ENCODE measurements around the gene ARHGAP42.

The ARHGAP42 gene

DNA sequence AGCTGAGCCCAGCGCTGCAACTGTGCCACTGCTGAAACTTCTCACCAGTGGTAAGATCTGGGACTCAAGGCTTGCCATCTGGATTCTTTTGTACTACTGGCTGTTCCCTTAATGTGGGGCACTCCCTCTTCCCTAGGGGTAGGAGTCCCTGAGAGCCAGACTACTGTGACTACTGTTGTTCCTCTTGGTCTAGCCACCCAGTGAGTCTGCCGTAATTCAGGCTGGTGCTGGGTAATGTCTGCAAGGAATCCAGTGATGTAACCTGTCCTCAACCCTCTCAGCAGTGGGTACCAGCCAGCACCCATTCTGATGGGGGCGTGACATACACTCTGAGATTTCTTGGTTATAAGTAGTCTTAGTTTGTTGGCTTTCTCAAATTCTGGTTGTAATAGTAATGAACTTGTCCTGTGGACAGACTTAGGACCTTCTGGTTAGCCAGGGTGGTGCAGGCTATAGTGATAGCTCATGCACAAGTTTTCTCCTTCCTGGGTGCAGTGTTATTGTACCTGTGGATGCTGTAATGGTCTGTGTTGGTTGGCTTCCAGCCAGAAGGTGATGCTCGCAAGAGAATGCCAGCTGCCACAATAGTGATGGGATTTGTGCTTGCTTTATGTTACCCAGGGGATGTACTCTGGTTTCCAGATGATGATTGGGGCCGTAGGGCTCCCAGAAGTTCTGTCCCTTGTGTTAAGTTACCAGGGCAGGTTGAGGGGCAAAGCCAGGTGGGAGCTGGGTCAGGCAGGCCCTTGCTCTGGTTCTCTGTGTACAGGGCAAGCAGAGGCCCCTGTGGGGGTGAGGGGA is 65.5 kb downstream of the ARHGAP42 start:
- no peak for DNase-seq (ENCODE audit: low read depth)
- no peak for TF ChIP-seq CTCF (IDR thresholded peaks at IDR 0.05; ENCODE audit: control insufficient read depth, insufficient read depth, low read depth, low read length, missing control alignments)
- no peak overlapping the region for H3K4me3 ChIP-seq (ENCODE audit: control insufficient read depth, low read depth, low read length)

DNA sequence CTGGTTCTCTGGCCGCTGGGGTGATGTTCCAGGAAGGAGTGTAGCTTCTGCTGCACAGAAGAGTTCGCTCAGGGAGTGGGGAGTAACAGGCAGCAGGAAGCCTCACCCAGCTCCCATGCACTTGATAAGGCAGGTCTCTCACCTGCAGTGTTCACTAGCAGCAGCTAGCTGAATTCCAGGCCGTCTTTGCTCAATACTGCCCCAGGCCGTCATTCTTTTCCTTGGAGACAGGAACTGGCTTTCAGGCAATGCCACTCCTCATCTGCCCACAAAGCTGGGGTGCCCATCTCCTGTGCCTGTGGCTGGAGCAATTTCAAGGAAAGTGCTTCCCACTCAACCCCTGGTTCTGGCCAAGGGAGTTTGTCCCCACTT is 66.1 kb downstream of the ARHGAP42 start:
- TF ChIP-seq CTCF (IDR thresholded peaks at IDR 0.05; ENCODE audit: control insufficient read depth, insufficient read depth, low read depth, low read length, missing control alignments): no peak
- H3K4me3 ChIP-seq (ENCODE audit: control insufficient read depth, low read depth, low read length): no peak overlapping the region
- no peak for DNase-seq (ENCODE audit: low read depth)

GRCh38 chr11:100753571-100753970 is 66.5 kb downstream of the ARHGAP42 start:
- TF ChIP-seq CTCF (IDR thresholded peaks at IDR 0.05; ENCODE audit: control insufficient read depth, insufficient read depth, low read depth, low read length, missing control alignments): no peak

DNA sequence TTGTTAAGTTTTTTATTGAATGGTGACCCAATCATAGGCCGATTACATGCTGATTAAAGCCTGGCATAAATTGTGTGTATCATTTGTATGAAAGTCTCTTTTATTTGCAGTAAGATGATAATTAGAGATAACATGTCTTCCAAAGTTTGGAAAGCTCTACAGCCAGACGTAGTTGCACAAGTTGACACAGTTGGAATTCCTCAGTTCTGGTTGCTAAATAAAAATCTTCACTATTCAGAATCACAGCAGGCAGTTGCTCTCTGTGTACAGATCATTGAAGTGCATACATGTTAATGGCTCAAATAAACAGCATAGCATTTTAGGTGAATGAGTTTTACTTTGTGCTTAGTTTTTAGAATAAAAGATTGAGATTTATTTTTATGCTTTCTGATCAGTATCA is 69.5 kb downstream of the ARHGAP42 start:
- TF ChIP-seq CTCF (IDR thresholded peaks at IDR 0.05; ENCODE audit: control insufficient read depth, insufficient read depth, low read depth, low read length, missing control alignments): no peak
- H3K4me3 ChIP-seq (ENCODE audit: control insufficient read depth, low read depth, low read length): no peak overlapping the region
- DNase-seq (ENCODE audit: low read depth): no peak

More at GRCh38 chr11:100753571-100753970, 66.5 kb downstream of the ARHGAP42 start:
- DNase-seq (ENCODE audit: low read depth): no peak
- no peak overlapping the region for H3K4me3 ChIP-seq (ENCODE audit: control insufficient read depth, low read depth, low read length)

GRCh38 chr11:100757646-100758045 is 70.6 kb downstream of the ARHGAP42 start:
- no peak overlapping the region for H3K4me3 ChIP-seq (ENCODE audit: control insufficient read depth, low read depth, low read length)
- no peak for DNase-seq (ENCODE audit: low read depth)
- no peak for TF ChIP-seq CTCF (IDR thresholded peaks at IDR 0.05; ENCODE audit: control insufficient read depth, insufficient read depth, low read depth, low read length, missing control alignments)

- DNase-seq (ENCODE audit: low read depth): no peak
- TF ChIP-seq CTCF (IDR thresholded peaks at IDR 0.05; ENCODE audit: control insufficient read depth, insufficient read depth, low read depth, low read length, missing control alignments): no peak
- H3K4me3 ChIP-seq (ENCODE audit: control insufficient read depth, low read depth, low read length): no peak overlapping the region
These were observed 72.0 kb downstream of the ARHGAP42 start for GRCh38 chr11:100759106-100759505.
